ENCODE results near the gene SLC39A9. TPM values are rescaled to one million over a fixed set of nuclear protein-coding genes. Genes with fewer than 3 reads are reported as not detected.

The SLC39A9 gene
- 112 and 140 TPM in 2 replicates for total RNA-seq

GRCh38 chr14:69398053-69398817 is at the start of gene SLC39A9, which contains the start of gene ERH:
TSS of gene SLC39A9 (plus strand) at chr14:69398692. CDS start at chr14:69399370, 678 bp downstream.
TSS of gene ERH (minus strand) at chr14:69398299. CDS start at chr14:69398233, 66 bp downstream.
- Histone ChIP-seq H3K4me3 (ENCODE audit: low read depth, low read length) (peak within 1 kb of the TSS; percentile 94), H3K36me3 (ENCODE audit: control insufficient read depth, insufficient read depth, low read length) (peaks cover 7% of the 10 kb centered on the region), H3K27me3 (ENCODE audit: control insufficient read depth, insufficient read depth, low read length) (no peaks in the 10 kb centered on the region)
- no peak for TF ChIP-seq CTCF (IDR thresholded peaks at IDR 0.05; ENCODE audit: insufficient read depth, low read length, severe bottlenecking)
- FAIRE-seq = peak; percentile 62
- peak; percentile 93 for DNase-seq (ENCODE audit: low read depth)

GRCh38 chr14:69349091-69349777 is 49.3 kb upstream of the SLC39A9 start:
- Histone ChIP-seq H3K4me3 (ENCODE audit: low read depth, low read length) (no peak overlapping the region), H3K27me3 (ENCODE audit: control insufficient read depth, insufficient read depth, low read length) (peaks cover 4% of the 10 kb centered on the region), H3K36me3 (ENCODE audit: control insufficient read depth, insufficient read depth, low read length) (no peaks in the 10 kb centered on the region)
- TF ChIP-seq CTCF (IDR thresholded peaks at IDR 0.05; ENCODE audit: insufficient read depth, low read length, severe bottlenecking) = no peak
- DNase-seq (ENCODE audit: low read depth) (no peak), FAIRE-seq (no peak)

GRCh38 chr14:69350892-69351291 is 47.6 kb upstream of the SLC39A9 start:
- H3K4me3 ChIP-seq (ENCODE audit: low read depth, low read length) = no peak overlapping the region
- H3K27me3 ChIP-seq (ENCODE audit: control insufficient read depth, insufficient read depth, low read length) = peaks cover 2% of the 10 kb centered on the region
- DNase-seq (ENCODE audit: low read depth) (no peak), FAIRE-seq (no peak)
- no peak for TF ChIP-seq CTCF (IDR thresholded peaks at IDR 0.05; ENCODE audit: insufficient read depth, low read length, severe bottlenecking)
- H3K36me3 ChIP-seq (ENCODE audit: control insufficient read depth, insufficient read depth, low read length) = no peaks in the 10 kb centered on the region

- FAIRE-seq = no peak
- TF ChIP-seq CTCF (IDR thresholded peaks at IDR 0.05; ENCODE audit: insufficient read depth, low read length, severe bottlenecking) = no peak
- Histone ChIP-seq H3K27me3 (ENCODE audit: control insufficient read depth, insufficient read depth, low read length) (peaks cover 2% of the 10 kb centered on the region), H3K4me3 (ENCODE audit: low read depth, low read length) (no peak overlapping the region), H3K36me3 (ENCODE audit: control insufficient read depth, insufficient read depth, low read length) (no peaks in the 10 kb centered on the region)
- DNase-seq (ENCODE audit: low read depth) = peak; percentile 29
Measured at GRCh38 chr14:69351385-69351784, 47.1 kb upstream of the SLC39A9 start.

GRCh38 chr14:69351911-69352310 is 46.6 kb upstream of the SLC39A9 start:
- FAIRE-seq (no peak), DNase-seq (ENCODE audit: low read depth) (no peak)
- no peak for TF ChIP-seq CTCF (IDR thresholded peaks at IDR 0.05; ENCODE audit: insufficient read depth, low read length, severe bottlenecking)
- Histone ChIP-seq H3K4me3 (ENCODE audit: low read depth, low read length) (no peak overlapping the region), H3K36me3 (ENCODE audit: control insufficient read depth, insufficient read depth, low read length) (no peaks in the 10 kb centered on the region), H3K27me3 (ENCODE audit: control insufficient read depth, insufficient read depth, low read length) (peaks cover 2% of the 10 kb centered on the region)

All from bronchial epithelial cell (primary cell).